ENCODE measurements around the gene BCLAF1. TPM values are rescaled to one million over a fixed set of nuclear protein-coding genes. Genes with fewer than 3 reads are reported as not detected.

Gene BCLAF1, protein sequence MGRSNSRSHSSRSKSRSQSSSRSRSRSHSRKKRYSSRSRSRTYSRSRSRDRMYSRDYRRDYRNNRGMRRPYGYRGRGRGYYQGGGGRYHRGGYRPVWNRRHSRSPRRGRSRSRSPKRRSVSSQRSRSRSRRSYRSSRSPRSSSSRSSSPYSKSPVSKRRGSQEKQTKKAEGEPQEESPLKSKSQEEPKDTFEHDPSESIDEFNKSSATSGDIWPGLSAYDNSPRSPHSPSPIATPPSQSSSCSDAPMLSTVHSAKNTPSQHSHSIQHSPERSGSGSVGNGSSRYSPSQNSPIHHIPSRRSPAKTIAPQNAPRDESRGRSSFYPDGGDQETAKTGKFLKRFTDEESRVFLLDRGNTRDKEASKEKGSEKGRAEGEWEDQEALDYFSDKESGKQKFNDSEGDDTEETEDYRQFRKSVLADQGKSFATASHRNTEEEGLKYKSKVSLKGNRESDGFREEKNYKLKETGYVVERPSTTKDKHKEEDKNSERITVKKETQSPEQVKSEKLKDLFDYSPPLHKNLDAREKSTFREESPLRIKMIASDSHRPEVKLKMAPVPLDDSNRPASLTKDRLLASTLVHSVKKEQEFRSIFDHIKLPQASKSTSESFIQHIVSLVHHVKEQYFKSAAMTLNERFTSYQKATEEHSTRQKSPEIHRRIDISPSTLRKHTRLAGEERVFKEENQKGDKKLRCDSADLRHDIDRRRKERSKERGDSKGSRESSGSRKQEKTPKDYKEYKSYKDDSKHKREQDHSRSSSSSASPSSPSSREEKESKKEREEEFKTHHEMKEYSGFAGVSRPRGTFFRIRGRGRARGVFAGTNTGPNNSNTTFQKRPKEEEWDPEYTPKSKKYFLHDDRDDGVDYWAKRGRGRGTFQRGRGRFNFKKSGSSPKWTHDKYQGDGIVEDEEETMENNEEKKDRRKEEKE
- total RNA-seq: 100 to 1,000 TPM; 241 to 270 (median 261) TPM

- Mint-ChIP-seq H3K9me3 (no peaks in the 10 kb centered on the region), H3K36me3 (ENCODE audit: insufficient read depth) (peaks cover 23% of the 10 kb centered on the region), H3K4me1 (ENCODE audit: low read depth) (peaks cover 41% of the 10 kb centered on the region)
These were observed at the start of gene BCLAF1 for GRCh38 chr6:136289579-136290409. Gene BCLAF1 (minus strand): TSS chr6:136289846. CDS start chr6:136279866, 9,980 bp downstream.

GRCh38 chr6:136338486-136338885, 48.8 kb upstream of the BCLAF1 start:
- Mint-ChIP-seq H3K27me3 (ENCODE audit: low read depth) (no peaks in the 10 kb centered on the region), H3K4me1 (ENCODE audit: low read depth) (no peaks in the 10 kb centered on the region), H3K9me3 (no peaks in the 10 kb centered on the region), H3K4me3 (no peak overlapping the region), H3K36me3 (ENCODE audit: insufficient read depth) (no peaks in the 10 kb centered on the region)
- ATAC-seq (no peak), DNase-seq (no peak)

More at GRCh38 chr6:136289579-136290409, at the start of gene BCLAF1:
- DNase-seq (peak; percentile 99), ATAC-seq (peak; percentile 82)
- Mint-ChIP-seq H3K4me3 (peak within 1 kb of the TSS; percentile 91), H3K27me3 (ENCODE audit: low read depth) (no peaks in the 10 kb centered on the region)

DNA sequence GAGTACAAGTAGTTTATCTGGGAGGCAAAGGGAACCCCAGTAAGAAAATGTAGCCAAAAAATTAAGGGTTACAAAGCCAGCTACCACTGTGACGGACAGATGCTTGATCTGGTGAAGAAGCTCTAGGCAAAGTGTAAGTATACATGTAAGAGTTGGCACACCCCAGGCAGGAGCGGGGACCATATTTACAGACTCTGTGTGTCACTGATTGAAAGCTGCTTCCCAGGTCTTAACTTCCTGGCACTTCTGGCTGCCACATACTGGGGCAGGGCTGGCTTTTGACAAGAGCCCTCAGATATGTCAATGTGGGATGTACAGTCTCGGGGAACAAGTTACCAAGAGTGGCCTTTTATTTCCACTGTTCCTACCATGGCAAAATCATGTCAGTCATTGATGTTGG, 48.0 kb upstream of the BCLAF1 start:
- Mint-ChIP-seq H3K27me3 (ENCODE audit: low read depth) (no peaks in the 10 kb centered on the region), H3K4me1 (ENCODE audit: low read depth) (no peaks in the 10 kb centered on the region), H3K4me3 (no peak overlapping the region), H3K9me3 (no peaks in the 10 kb centered on the region), H3K36me3 (ENCODE audit: insufficient read depth) (no peaks in the 10 kb centered on the region)
- ATAC-seq (no peak), DNase-seq (no peak)

DNA sequence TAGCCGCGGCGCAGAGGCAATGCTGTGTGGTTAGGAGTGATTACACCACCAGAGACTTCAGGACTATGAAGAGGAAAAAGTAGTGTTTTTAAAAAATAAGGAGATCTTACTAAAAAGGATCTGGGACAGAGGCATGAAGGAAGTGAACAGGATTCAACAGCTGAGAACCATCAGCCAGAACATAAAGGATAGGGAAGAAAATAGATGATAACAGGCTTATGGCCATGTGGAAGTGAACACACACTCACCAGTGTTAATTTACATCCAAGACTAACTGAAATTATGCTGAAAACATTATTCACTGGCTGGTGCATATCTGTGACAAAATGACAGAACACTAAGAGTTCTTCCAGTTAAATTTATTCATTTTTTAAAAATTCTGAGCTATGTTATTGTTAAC, 47.5 kb upstream of the BCLAF1 start:
- H3K36me3 Mint-ChIP-seq (ENCODE audit: insufficient read depth): no peaks in the 10 kb centered on the region
- no peaks in the 10 kb centered on the region for H3K27me3 Mint-ChIP-seq (ENCODE audit: low read depth)
- DNase-seq: no peak
- H3K9me3 Mint-ChIP-seq: no peaks in the 10 kb centered on the region
- no peaks in the 10 kb centered on the region for H3K4me1 Mint-ChIP-seq (ENCODE audit: low read depth)
- no peak overlapping the region for H3K4me3 Mint-ChIP-seq
- ATAC-seq: no peak

DNA sequence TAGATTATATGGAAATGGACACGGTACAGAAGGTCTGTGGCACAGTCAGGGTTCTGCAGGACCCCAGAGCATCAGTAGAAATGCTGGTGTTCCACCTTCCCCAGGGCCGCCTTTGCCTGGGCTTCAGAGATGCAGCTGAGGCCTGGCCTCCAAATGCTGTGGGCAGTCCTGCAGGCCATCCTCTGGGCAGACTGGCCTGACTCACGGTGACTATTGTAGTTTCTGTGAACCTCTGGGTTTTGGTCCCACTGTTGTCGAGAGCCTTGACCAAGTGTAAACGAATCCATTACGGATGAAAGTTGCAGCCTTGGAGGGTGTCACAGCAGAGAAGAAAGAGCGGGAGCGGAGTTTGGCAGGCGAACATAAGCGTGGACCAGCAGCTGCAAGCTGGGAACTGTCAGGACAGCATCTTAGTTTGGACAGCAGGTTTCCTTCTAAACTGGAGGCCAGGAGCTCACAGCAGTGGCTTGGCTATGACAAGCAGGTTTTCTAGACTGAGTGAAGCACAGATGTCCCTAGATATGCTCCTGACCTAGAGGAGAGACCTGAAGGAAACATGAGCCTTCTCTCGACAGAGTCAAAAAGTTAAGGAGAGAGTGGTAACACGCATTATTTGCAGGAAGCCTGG, 46.2 kb upstream of the BCLAF1 start:
- no peak for ATAC-seq
- Mint-ChIP-seq H3K9me3 (no peaks in the 10 kb centered on the region), H3K36me3 (ENCODE audit: insufficient read depth) (no peaks in the 10 kb centered on the region), H3K27me3 (ENCODE audit: low read depth) (no peaks in the 10 kb centered on the region), H3K4me3 (no peak overlapping the region), H3K4me1 (ENCODE audit: low read depth) (no peaks in the 10 kb centered on the region)
- DNase-seq: no peak

GRCh38 chr6:136334853-136335252, 45.2 kb upstream of the BCLAF1 start:
- H3K9me3 Mint-ChIP-seq: no peaks in the 10 kb centered on the region
- H3K36me3 Mint-ChIP-seq (ENCODE audit: insufficient read depth): no peaks in the 10 kb centered on the region
- no peak for DNase-seq
- H3K27me3 Mint-ChIP-seq (ENCODE audit: low read depth): no peaks in the 10 kb centered on the region
- H3K4me1 Mint-ChIP-seq (ENCODE audit: low read depth): no peaks in the 10 kb centered on the region
- no peak for ATAC-seq
- H3K4me3 Mint-ChIP-seq: no peak overlapping the region

GRCh38 chr6:136334465-136334846, 44.8 kb upstream of the BCLAF1 start:
- no peaks in the 10 kb centered on the region for H3K27me3 Mint-ChIP-seq (ENCODE audit: low read depth)
- DNase-seq: no peak
- H3K36me3 Mint-ChIP-seq (ENCODE audit: insufficient read depth): no peaks in the 10 kb centered on the region
- H3K4me1 Mint-ChIP-seq (ENCODE audit: low read depth): no peaks in the 10 kb centered on the region
- H3K4me3 Mint-ChIP-seq: no peak overlapping the region
- ATAC-seq: no peak
- no peaks in the 10 kb centered on the region for H3K9me3 Mint-ChIP-seq

DNA sequence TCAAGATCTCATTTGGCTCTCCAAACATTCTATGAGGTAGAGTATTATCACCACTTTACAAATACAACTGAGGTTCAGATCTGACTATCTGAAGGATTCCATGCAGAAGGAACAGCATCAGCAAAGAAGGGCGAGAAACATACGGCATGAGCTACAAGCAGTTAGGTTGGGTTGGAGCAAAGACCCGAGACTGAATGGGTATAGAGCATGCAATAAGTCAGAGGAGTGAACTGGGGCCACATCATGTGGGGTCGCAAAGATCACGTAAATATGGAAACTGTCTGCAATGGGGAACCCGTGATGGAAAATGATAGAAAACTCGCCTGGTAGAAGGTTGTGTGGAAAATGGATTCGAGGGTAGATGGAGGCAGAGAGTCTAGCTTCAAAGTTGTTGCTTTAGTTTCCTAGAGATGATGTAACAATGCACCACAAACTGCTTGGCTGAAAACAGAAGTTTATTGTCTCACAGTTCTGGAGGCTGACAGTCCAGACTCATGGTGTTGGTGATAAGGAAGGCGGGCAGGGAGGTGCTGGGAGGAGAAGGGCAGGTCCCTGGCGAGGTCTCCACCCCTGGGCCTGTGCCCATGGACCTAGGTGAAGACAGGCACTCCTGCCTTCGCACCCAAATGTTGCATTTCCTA, 44.3 kb upstream of the BCLAF1 start:
- Mint-ChIP-seq H3K9me3 (no peaks in the 10 kb centered on the region), H3K4me1 (ENCODE audit: low read depth) (no peaks in the 10 kb centered on the region), H3K36me3 (ENCODE audit: insufficient read depth) (no peaks in the 10 kb centered on the region), H3K4me3 (no peak overlapping the region), H3K27me3 (ENCODE audit: low read depth) (no peaks in the 10 kb centered on the region)
- ATAC-seq: no peak
- no peak for DNase-seq

GRCh38 chr6:136331461-136331860, 41.8 kb upstream of the BCLAF1 start:
- no peak overlapping the region for H3K4me3 Mint-ChIP-seq
- H3K9me3 Mint-ChIP-seq: no peaks in the 10 kb centered on the region
- no peaks in the 10 kb centered on the region for H3K4me1 Mint-ChIP-seq (ENCODE audit: low read depth)
- no peaks in the 10 kb centered on the region for H3K36me3 Mint-ChIP-seq (ENCODE audit: insufficient read depth)
- ATAC-seq (no peak), DNase-seq (no peak)
- no peaks in the 10 kb centered on the region for H3K27me3 Mint-ChIP-seq (ENCODE audit: low read depth)

DNA sequence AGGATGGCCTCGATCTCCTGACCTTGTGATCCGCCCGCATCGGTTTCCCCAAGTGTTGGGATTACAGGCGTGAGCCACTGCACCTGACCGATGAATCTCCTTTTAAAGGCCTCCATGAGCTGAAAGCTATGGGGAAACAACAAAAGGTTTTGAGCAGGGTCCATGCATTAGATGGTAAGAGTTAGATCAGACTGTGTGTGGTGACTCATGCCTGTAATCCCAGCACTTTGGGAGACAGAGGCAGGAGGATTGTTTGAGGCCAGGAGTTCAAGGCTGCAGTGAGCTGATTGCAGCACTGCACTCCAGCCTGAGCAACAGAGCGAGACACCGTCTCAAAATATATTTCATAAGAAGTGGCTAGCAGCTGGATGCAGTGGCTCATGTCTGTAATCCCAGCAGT, 41.0 kb upstream of the BCLAF1 start:
- no peaks in the 10 kb centered on the region for H3K27me3 Mint-ChIP-seq (ENCODE audit: low read depth)
- H3K9me3 Mint-ChIP-seq: no peaks in the 10 kb centered on the region
- H3K36me3 Mint-ChIP-seq (ENCODE audit: insufficient read depth): no peaks in the 10 kb centered on the region

DNA sequence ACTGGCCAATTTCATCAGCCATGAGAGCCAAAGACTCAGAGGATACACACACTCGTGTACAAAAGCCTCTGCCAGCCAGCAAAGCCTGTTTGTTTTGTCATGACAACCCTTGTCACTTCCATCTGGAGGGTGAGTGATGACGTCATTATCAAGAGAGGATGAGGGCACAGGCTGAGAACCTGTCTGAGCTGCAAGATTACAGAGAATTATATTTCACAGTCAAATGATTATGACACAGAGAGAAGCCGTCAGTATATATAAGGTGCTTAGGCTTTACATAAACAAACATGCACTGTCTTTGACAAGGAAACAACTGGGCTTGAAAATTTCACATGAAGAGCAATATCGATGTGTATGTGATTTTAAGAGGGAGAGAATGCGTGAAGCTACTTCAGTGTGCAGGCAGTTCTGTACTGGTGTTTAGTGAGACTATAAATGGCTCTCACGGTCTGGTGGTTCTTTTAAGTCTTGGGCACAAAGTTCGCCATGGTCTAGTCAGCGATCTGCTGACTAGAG, 36.5 kb upstream of the BCLAF1 start:
- ATAC-seq (no peak), DNase-seq (no peak)
- no peaks in the 10 kb centered on the region for H3K9me3 Mint-ChIP-seq
- no peak overlapping the region for H3K4me3 Mint-ChIP-seq
- H3K4me1 Mint-ChIP-seq (ENCODE audit: low read depth): no peaks in the 10 kb centered on the region
- no peaks in the 10 kb centered on the region for H3K27me3 Mint-ChIP-seq (ENCODE audit: low read depth)
- H3K36me3 Mint-ChIP-seq (ENCODE audit: insufficient read depth): no peaks in the 10 kb centered on the region

More for the DNA sequence above, 41.0 kb upstream of the BCLAF1 start:
- ATAC-seq (no peak), DNase-seq (no peak)
- Mint-ChIP-seq H3K4me1 (ENCODE audit: low read depth) (no peaks in the 10 kb centered on the region), H3K4me3 (no peak overlapping the region)

GRCh38 chr6:136324686-136325380, 35.2 kb upstream of the BCLAF1 start:
- Mint-ChIP-seq H3K4me3 (no peak overlapping the region), H3K9me3 (no peaks in the 10 kb centered on the region), H3K36me3 (ENCODE audit: insufficient read depth) (no peaks in the 10 kb centered on the region), H3K27me3 (ENCODE audit: low read depth) (no peaks in the 10 kb centered on the region), H3K4me1 (ENCODE audit: low read depth) (no peaks in the 10 kb centered on the region)
- DNase-seq (no peak), ATAC-seq (no peak)
